ENCODE measurements around the gene XYLB.

The XYLB gene

GRCh38 chr3:38457111-38458003 lies 110.8 kb downstream of the XYLB start:
- no peak for DNase-seq

- no peak for DNase-seq
These were observed 112.4 kb downstream of the XYLB start for GRCh38 chr3:38458796-38459498.

- DNase-seq, result no peak
These were observed 113.0 kb downstream of the XYLB start for GRCh38 chr3:38459499-38460048.

GRCh38 chr3:38460377-38461270 lies 114.0 kb downstream of the XYLB start:
- DNase-seq, result peak in 1 of 2 experiments; percentile 51

Measured in cerebellar nuclear complex (tissue), 1 donor.